Stimulated activated CD4-positive, alpha-beta T cell treated with anti-CD3 and anti-CD28 coated beads, Interleukin-12 subunit alpha, Interleukin-12 subunit beta, amount 100 ng/mL, for 24 hours (primary cell): ENCODE results near the gene AARS2.

ENCODE experiments used
- DNase-seq, 2 experiments: peaks; one replicate each; pipeline ENCODE4 v3.0.0-alpha.2; 2020; ENCODE audit warnings: low read depth in 2 of 2

AARS2 gene

GRCh38 chr6:44262467-44263353 is 50.4 kb downstream of the AARS2 start:
- DNase-seq = no peak

GRCh38 chr6:44261581-44261980 is 51.6 kb downstream of the AARS2 start:
- no peak for DNase-seq

- no peak for DNase-seq
Measured at GRCh38 chr6:44260451-44261297, 52.5 kb downstream of the AARS2 start.

GRCh38 chr6:44260011-44260410 is 53.1 kb downstream of the AARS2 start:
- DNase-seq = no peak

- no peak for DNase-seq
Measured at GRCh38 chr6:44258921-44259320, 54.2 kb downstream of the AARS2 start.

GRCh38 chr6:44258325-44258863 is 54.8 kb downstream of the AARS2 start:
- no peak for DNase-seq

GRCh38 chr6:44257753-44258324 is 55.3 kb downstream of the AARS2 start:
- DNase-seq = no peak

GRCh38 chr6:44257025-44257752 is 56.0 kb downstream of the AARS2 start, which contains the start of gene SLC35B2:
Gene SLC35B2, minus strand, starts transcription at chr6:44257528. Its CDS starts 118 bp downstream, at chr6:44257410.
- DNase-seq = peak; percentile 41 to 52

GRCh38 chr6:44256775-44257024 is 56.4 kb downstream of the AARS2 start:
- no peak for DNase-seq

GRCh38 chr6:44255871-44256774 is 57.0 kb downstream of the AARS2 start:
- DNase-seq = no peak

- DNase-seq = peak in 1 of 2 experiments; percentile 45
Measured at GRCh38 chr6:44255105-44255808, 57.9 kb downstream of the AARS2 start.

GRCh38 chr6:44254191-44255104 is 58.7 kb downstream of the AARS2 start:
- peak in 1 of 2 experiments; percentile 39 for DNase-seq

GRCh38 chr6:44253307-44254101 is 59.6 kb downstream of the AARS2 start:
- DNase-seq = no peak

- no peak for DNase-seq
Measured at GRCh38 chr6:44251576-44252524, 61.3 kb downstream of the AARS2 start.

GRCh38 chr6:44250718-44251123 is 62.4 kb downstream of the AARS2 start:
- DNase-seq = no peak

- DNase-seq = no peak
Measured at GRCh38 chr6:44250067-44250717, 63.0 kb downstream of the AARS2 start.
